ENCODE measurements around the gene WDTC1. TPM values are rescaled to one million over a fixed set of nuclear protein-coding genes. Genes with fewer than 3 reads are reported as not detected.
"Not testable (repeated sequence)": the region's sequence is repeated elsewhere in the genome, so short reads cannot be mapped to it uniquely, and the experiment has no call there.

WDTC1 gene, protein sequence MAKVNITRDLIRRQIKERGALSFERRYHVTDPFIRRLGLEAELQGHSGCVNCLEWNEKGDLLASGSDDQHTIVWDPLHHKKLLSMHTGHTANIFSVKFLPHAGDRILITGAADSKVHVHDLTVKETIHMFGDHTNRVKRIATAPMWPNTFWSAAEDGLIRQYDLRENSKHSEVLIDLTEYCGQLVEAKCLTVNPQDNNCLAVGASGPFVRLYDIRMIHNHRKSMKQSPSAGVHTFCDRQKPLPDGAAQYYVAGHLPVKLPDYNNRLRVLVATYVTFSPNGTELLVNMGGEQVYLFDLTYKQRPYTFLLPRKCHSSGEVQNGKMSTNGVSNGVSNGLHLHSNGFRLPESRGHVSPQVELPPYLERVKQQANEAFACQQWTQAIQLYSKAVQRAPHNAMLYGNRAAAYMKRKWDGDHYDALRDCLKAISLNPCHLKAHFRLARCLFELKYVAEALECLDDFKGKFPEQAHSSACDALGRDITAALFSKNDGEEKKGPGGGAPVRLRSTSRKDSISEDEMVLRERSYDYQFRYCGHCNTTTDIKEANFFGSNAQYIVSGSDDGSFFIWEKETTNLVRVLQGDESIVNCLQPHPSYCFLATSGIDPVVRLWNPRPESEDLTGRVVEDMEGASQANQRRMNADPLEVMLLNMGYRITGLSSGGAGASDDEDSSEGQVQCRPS
- 20.7 and 30.0 TPM in 2 replicates for total RNA-seq (2014; rRNA removed; shearing (Covaris generic))

DNA sequence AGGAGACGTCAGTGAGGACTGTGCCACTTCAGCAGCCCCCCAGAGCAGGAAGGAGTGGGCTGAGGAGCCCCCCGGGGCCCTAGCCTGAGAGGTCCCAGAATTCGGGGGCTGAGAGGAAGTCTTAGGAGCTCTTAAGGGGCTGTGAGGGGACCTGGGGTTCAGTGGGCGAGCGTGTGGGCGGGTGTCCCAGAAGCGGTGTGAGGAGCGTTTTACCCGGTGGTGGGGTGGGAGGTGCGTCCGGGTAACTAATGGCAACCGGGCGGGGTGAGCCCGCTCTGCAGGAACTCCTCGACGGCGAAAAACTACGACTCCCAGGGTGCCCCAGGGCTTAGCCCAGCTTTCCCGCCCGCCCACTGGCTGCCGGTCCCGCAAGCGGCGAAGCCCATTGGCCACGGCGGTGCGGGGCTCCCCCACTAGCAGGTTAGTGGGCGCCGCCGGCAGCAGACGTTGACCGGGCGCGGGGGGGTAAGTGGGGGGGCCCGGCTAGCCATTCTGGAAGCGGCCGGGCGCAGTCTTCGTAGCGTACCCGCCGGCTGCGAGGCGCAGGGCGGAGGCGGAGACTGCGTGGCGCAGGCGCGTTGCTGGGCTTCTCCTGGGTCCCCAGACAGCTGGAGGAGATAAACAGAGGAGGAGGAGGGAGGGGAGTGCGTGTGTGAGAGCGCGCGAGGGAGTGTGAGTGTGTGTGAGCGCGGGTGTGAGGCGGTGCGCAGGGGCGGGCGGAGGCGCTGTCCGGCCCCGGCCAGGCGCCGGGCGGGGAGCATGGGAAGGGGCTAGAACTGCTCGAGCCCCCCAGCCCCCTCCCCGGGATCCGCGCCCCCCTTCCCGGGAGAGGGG lies at the start of gene WDTC1:
Gene WDTC1, plus strand, starts transcription at position 584 of the 834 bp plus-strand sequence. CDS start 26,423 bp downstream, outside the sequence.
- DNase-seq (ENCODE audit: low read depth): peak; percentile 97

DNA sequence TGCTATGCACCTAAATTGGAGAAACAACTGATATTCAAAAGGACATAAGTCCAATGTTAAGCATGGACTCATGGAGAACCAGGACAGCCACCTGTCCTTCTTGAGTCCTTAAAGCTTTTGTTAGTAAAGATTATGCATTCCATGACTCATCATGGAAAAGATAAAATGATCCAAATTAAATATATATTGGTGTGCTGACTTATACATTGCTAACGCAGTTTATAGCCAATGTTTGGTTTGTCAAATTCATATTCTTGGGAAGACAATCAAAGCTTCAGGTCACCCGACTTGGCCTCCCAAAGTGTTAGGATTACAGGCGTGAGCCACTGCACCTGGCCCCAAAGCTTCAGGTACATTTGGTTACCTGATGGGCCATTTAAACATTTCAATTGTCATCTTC lies 49.8 kb upstream of the WDTC1 start:
- DNase-seq (ENCODE audit: low read depth): not testable (repeated sequence)

DNA sequence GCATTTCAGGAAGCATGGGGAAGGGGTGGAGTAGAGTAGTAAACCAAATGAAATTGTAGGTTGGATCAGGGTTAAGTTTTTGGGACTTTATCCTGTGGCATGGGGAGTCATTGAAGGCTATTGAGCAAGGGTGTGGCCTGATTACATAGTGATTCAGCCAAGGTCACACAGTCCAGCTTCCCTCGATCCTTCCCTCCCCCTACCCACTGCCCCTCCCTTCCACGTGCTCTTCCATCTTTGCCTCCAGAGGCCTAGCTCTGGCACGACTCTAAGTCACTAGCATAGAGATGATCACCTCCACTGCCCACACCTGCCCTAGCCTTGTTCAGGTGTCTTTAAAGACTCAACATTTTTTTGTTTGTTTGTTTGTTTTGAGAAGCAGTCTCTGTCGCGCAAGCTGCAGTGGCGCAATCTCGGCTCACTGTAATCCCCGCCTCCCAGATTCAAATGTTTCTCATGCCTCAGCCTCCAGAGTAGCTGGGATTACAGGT lies 42.3 kb upstream of the WDTC1 start:
- DNase-seq (ENCODE audit: low read depth): peak; percentile 21

DNA sequence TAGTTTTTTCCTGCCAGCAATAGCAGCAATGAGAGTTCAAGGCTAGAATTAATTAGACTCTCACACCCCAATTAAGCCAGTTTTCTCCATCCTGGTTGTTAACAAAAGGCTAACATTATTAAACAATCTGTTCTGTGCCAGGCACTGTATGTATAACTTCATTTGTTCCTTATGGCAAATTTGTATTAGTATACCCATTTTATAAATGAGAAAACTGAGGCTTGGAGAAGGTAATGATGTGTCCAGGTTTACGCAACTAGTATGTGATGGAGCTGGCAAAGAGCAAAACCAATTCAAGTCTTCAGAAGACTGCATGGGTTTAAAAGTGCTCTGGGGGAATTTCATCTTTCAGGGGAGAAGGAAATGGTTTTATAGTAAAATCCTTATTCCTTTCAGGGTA lies 41.2 kb upstream of the WDTC1 start:
- no peak for DNase-seq (ENCODE audit: low read depth)

DNA sequence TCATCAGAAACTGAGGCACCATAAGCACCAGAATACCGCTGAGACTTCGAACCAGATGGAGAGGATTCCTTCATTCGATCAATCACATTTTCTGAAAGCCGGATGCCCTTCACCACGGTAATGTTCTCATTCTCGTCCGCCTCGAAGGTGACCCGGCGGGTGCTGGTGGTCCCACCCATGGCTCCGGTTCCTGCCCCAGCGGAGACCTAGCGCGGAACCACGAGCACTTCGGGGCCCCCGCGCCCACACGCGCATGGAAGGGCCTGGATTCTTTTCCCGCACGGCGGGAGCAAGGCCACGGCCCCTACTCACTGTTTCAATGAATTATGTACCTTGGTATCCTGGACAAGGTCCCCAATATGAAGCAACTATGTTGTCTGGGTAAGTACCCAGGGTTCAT lies 33.1 kb upstream of the WDTC1 start:
- no peak for DNase-seq (ENCODE audit: low read depth)

DNA sequence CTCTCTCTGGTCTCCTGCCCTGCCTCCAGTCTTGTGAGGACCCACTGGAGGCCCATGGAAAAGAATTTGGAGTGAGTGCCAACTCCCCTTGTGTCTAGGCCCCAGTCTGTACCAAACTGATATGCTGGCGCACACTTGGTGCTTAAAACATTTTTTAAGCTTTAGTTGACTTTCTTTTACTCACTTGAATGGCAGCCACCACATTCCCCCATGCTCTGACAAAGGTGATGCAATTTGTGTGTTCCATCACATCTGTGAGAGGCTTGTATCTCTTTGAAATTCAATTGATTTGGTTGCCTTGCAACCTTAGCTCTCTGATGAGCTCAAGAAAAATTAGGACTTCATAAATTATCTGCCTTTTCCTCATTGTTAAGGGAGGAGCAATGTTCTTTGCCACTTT lies 30.5 kb upstream of the WDTC1 start:
- DNase-seq (ENCODE audit: low read depth): no peak

DNA sequence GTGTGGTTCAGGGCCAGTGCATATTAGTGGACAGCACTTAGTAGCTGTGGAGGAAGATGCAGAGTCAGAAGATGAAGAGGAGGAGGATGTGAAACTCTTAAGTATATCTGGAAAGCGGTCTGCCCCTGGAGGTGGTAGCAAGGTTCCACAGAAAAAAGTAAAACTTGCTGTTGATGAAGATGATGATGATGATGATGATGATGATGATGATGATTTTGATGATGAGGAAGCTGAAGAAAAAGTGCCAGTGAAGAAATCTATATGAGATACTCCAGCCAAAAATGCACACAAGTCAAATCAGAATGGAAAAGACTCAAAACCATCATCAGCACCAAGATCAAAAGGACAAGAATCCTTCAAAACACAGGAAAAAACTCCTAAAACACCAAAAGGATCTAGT lies 27.2 kb upstream of the WDTC1 start:
- DNase-seq (ENCODE audit: low read depth): not testable (repeated sequence)

DNA sequence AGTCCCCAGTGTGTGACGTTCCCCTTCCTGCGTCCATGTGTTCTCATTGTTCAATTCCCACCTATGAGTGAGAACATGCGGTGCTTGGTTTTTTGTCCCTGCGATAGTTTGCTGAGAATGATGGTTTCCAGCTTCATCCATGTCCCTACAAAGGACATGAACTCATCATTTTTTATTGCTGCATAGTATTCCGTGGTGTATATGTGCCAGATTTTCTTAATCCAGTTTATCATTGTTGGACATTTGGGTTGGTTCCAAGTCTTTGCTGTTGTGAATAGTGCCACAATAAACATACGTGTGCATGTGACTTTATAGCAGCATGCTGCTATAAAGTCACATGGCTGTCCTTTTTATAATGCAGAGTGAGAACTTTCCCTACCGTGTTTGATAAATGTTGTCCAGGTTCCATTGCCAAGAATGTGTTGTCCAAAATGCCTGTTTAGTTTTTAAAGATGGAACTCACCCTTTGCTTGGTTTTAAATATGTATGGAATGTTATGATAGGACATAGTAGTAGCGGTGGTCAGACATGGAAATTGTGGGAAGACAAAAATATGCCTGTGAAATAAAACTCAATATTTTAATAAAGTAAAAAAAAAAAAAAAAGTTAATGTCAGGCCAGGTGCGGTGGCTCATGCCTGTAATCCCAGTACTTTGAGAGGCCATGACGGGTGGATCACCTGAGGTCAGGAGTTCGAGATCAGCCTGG lies 26.1 kb upstream of the WDTC1 start:
- not testable (repeated sequence) for DNase-seq (ENCODE audit: low read depth)

DNA sequence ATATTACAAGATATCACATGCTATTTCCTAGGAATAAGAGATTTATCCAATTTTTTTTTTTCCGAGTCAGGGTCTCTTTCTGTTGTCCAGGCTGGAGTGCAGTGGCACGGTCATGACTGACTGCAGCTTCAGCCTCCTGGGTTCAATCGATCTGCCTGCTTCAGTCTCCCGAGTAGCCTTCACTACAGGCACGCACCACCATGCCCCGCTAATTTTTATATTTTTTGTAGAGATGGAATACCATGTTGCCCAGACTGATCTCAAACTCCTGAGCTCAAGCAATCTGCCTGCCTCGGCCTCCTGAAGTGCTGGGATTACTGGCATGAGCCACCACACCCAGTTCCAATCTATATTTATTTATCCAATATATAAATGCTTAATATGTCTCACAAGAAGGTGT lies 18.0 kb upstream of the WDTC1 start:
- DNase-seq (ENCODE audit: low read depth): no peak

DNA sequence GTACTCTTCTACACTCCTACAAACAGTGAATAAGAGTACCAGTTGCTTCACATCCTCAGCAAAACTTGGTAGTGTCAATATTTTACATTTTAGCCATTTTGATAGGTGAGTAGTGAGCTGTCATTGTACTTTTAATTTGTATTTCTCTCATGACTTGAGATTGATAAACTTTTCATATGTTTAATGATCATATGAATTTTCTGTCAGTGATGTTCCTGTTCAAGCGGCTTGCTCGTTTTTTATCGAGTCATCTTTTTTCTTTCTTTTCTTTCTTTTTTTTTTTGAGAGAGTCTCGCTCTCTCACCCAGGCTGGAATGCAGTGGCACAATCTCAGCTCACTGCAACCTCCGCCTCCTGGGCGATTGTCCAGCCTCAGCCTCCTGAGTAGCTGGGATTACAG lies 17.0 kb upstream of the WDTC1 start:
- DNase-seq (ENCODE audit: low read depth): no peak

DNA sequence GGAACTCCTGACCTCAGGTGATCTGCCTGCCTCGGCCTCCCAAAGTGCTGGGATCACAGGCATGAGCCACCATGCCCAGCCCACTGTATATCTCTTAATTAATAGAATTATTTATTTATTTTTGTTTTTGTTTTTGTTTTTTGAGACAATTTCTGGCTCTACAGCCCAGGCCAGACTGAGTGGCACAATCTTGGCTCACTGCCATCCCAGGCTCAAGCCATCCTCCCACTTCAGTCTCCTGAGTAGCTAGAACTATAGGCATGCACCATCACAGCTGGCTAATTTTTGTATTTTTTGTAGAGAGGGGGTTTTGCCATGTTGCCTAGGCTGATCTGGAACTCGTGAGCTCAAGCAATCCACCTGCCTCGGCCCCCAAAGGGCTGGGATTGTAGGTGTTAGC lies 15.7 kb upstream of the WDTC1 start:
- no peak for DNase-seq (ENCODE audit: low read depth)

DNA sequence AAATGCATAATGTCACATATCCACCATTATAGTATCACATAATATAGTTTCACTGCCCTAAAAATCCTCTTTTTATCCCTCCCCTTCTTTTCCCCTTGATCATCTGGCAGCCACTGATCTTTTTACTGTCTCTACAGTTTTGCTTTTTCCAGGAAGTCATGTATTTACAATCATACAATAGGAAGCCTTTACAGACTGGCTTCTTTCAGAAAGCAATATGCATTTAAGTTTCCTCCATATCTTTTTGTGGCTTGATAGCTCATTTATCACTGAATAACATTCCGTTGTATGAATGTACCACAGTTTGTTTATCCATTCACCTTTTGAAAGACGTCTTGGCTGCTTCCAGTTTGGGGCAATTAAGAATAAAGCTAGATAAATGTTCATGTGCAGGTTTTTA lies 14.3 kb upstream of the WDTC1 start:
- no peak for DNase-seq (ENCODE audit: low read depth)

DNA sequence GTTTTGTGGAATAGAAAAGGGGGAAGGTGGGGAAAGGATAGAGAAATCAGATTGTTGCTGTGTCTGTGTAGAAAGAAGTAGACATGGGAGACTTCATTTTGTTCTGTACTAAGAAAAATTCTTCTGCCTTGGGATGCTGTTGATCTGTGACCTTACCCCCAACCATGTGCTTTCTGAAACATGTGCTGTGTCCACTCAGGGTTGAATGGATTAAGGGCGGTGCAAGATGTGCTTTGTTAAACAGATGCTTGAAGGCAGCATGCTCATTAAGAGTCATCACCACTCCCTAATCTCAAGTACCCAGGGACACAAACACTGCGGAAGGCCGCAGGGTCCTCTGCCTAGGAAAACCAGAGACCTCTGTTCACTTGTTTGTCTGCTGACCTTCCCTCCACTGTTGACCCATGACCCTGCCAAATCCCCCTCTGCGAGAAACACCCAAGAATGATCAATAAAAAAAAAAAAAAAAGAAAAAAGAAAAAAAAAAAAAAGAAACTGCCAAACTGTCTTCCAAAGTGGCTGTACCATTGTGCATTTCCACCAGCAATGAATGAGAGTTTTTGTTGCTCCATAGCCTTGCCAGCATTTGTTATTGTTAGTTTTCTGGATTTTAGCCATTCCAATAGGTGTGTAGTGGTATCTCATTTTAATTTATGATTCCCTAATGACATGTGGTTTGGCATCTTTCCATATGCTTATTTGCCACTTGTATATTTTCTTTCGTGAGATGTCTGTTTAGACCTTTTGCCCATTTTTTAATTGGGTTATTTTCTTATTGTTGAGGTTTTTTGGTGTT lies 13.5 kb upstream of the WDTC1 start:
- not testable (repeated sequence) for DNase-seq (ENCODE audit: low read depth)

DNA sequence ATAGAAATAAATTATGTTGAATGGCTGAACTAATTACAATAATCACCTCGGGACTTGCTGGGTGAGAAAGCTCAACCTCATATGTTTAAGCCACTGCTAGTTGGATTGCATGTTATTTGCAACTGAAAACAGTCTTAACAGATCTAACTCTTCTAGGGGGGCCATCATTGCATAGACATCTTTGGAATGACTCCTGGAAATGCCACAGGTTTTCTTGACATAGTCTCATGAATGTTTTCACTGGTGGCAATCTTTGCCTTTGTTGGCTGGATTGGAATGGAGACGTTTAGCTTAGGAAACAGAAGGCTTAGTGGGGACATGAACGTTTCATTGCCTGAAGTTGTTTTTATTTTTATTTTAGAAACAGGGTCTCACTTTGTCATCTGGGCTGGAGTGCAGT lies 8.8 kb upstream of the WDTC1 start:
- no peak for DNase-seq (ENCODE audit: low read depth)

DNA sequence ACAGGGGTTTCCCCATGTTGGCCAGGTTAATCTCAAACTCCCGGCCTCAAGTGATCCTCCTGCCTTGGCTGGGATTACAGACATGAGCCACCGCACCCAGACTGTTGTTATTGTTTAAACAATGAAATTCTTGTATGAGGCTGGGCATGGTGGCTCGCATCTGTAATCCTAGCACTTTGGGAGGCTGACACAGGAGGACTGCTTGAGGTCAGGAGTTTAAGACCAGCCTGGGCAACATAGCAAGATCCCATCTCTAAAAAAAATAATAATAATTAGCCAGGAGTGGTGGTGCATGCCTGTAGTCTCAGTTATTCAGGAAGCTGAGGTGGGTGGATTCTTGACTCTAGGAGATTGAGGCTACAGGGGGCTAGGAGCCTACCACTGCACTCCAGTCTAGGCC lies 6.7 kb upstream of the WDTC1 start:
- no peak for DNase-seq (ENCODE audit: low read depth)

DNA sequence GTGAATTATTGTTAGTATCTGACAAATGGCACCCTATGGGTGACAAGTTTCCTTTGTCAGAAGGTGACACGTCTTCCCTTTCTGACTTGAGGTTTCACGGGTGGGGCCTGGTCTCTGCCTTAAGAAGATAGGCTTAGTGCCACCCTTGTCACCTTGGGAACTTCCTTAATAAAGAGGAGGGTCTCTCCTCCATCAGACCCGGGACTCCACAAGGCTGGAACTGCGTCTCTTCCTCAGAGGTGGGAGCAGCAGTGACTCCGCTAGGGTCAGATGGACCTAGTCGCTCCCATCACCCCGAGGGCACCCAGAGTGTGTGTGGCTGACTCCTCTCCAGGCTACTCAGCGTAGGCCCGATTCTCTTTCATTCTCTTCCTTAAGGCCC lies 774 bp upstream of the WDTC1 start:
- no peak for DNase-seq (ENCODE audit: low read depth)

DNA sequence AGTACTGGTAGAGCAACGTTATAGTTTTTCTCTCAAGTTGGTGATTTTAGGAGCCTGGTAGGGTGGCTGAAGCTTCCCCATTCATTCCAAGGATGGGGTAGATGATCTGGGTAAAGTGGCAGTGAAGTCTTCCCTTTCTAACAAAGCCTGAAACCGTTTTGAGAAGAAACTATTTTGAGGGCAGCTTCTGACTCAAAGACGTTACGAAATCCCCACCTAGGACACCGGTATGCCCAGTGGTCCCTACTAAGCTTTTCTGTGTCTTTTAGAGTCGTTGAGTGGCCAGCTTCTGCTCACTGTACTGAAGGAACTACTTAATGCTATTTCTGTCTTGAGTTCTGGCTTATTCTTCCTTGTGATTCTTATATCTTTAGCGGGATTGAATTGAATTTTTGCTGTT lies 1.4 kb downstream of the WDTC1 start:
- no peak for DNase-seq (ENCODE audit: low read depth)

DNA sequence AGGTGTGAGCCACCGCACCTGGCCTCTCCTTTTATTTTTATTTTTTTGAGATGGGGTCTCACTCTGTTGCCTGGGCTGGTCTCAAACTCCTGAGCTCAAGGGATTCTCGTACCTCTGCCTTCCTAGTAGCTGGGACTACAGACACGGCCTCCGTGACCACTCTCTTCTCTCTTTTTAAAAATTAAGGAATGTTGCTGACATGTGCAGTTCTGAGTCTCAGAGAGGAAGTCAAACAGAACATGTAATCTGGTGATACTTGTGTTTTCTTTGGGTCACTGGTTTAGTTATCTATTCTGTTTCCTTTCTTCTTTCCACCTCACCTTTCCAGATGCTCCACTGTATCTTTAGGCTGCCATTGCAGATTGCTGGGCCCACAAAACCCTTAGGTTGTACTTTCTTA lies 2.7 kb downstream of the WDTC1 start:
- DNase-seq (ENCODE audit: low read depth): no peak

DNA sequence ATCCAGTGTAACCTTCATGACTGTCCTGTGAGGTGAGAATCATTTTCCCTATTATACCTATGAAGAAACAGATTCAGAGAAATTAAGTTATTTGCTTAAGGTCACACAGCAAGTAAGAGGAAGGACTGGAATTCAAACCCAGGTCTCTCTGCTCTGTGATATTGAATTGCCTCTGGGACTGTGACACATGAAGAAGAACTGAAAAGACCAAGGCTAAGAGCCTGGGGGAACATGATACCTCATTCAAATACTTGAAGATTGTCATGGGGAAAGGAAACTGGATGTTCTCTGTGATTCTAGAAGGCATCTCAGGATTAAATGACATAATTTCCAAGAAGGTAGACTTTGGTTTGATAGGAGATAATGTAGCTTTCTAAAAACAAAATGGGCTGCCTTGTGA lies 3.6 kb downstream of the WDTC1 start:
- no peak for DNase-seq (ENCODE audit: low read depth)

DNA sequence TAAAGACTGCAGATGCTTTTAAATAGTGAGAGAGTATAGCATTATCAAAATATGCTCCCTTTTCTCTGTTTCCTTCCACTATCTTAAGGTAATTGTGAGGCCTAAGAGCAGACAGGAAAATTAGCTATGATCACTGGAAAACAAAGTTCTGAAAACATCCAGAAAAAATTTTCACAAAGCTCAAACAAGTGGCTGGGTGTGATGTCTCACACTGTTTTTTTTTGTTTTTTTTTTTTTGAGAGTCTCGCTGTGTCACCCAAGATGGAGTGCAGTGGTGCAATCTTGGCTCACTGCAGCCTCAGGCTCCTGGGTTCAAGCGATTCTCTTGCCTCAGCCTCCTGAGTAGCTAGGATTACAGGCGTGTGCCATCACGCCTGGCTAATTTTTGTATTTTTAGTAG lies 7.2 kb downstream of the WDTC1 start:
- DNase-seq (ENCODE audit: low read depth): no peak

DNA sequence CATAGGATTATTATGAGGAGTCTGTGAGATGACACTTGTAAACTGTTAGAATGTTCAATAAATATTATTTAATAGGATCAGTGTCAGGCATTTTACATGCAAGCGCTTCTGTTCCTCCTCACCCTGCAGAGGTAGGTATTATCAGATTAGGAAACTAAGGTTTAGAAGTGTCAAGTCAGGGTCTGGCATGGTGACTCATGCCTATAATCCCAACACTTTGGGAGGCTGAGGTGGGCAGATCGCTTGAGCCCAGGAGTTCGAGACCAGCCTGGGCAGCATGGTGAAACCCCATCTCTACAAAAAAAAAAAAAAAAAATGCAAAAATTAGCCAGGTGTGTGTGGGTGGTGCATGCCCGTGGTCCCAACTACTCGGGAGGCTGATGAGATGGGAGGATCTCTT lies 9.2 kb downstream of the WDTC1 start:
- not testable (repeated sequence) for DNase-seq (ENCODE audit: low read depth)
